SKM-1 treated with dmso at 0.1 percent for 144 hours (cell line): ENCODE results near the gene CPA4.

ENCODE experiments used
- DNase-seq: peaks from one replicate; lab custom pipeline; 2025; ENCODE audit not compliant: unreplicated experiment; lab: John Stamatoyannopoulos, UW

Gene CPA4

DNA sequence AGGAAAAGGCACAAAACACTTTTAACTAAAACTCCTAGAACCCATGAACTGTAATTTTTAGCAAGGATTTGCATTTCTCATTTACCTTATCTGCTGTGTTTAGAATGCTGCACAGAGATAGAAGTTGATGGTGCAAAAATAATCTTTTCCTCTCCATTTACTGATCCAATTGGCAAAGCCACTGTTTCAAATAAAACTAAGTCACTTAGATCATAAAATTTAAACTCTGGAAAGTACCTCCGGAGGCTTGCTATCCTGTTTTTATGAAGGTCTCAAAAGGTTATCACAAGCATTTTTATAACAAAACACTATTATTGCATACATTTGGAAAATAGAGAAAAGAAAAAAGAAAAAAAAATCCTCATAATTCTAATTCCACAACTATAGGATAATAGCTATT is 18.7 kb upstream of the CPA4 start:
- DNase-seq: no peak

DNA sequence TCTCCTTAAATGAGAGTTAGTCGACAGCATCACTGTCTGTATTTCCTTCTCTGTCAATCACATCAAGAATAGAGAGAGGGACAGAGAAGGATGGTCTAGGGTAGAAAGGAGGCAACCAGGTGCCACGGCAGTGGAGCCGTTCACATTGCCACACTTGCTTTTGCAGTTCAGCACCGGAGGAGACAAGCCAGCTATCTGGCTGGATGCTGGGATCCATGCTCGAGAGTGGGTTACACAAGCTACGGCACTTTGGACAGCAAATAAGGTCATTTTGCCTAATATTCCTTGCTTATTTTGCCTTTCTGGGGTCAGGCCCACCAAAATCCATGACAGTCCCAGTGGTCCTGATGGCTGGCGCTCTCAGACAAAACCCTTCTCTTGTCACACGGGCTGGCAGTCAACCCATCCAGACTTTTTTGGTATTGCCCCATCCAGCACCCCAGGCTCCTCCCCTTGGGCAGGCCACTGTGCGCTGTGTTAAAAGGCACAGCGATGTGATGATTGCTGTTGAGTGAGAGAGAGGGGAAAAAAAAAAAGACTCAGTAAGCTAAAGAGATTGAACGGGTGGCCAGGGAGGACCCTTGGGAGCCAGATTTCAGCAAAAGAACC is 17.9 kb upstream of the CPA4 start:
- no peak for DNase-seq

DNA sequence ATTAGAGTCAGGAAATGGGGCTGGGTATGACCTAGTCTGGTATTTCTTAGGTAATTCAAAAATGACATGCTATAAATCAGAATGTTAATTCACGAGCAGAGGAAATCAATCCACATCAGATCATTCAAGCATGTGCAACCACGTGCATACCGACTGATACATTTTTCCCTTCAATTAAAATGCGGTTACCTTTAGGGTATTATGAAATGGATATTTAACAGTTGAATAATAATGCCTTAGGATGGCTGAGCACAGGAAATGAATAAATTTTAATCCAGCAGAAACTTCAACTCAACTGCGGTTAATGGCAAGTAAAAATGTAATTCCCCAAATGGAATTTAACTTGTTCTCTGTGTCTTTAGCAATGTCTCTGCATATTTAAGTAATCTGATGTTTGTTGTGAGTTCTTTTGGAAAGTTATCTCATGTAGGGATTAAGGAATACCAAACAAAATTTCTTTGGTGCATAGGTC is 17.1 kb upstream of the CPA4 start:
- DNase-seq: no peak

DNA sequence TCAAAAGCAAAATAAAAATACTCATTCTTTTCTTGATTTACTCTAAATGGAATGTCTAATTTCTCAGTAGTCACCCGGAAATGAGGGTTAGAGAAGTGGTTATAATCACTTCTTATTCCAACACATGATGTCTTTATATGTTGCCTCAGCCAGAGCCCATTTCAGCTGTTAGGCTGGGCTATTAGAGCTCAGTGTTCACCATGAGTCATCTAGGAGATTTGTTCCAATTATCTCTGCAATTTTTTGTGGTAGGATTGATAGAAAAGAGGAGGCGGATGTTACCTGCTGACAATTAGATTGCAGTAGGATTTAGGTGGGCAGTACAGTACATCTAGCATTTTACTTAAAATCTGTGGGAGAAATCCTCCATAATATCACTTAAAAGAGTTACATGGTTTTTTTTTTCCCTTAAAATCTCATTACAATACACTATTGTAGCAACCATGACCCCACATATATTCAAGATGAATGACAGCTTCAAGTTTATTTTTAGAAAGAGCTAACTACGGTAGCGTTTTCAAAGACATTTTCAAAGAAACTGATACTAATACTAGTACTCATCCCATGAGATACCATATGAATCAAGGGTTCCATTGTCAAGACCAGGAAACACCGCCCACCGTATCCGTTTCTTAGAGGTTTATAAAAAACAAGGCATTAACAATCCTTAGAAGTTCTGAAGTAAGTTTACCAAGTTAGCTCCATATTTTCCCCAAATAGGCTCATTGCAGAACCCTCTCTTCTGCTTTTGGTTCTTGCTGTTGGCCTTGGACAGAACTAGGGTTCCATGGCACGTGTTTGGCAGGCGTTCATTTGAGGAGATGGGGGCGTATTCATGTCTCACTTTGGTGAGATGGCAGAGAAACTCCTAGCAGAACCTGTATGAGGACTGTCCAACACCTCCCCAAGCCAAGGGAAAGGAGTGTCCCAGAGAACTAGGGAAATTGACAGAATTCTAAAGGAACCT is 15.9 kb upstream of the CPA4 start:
- no peak for DNase-seq

DNA sequence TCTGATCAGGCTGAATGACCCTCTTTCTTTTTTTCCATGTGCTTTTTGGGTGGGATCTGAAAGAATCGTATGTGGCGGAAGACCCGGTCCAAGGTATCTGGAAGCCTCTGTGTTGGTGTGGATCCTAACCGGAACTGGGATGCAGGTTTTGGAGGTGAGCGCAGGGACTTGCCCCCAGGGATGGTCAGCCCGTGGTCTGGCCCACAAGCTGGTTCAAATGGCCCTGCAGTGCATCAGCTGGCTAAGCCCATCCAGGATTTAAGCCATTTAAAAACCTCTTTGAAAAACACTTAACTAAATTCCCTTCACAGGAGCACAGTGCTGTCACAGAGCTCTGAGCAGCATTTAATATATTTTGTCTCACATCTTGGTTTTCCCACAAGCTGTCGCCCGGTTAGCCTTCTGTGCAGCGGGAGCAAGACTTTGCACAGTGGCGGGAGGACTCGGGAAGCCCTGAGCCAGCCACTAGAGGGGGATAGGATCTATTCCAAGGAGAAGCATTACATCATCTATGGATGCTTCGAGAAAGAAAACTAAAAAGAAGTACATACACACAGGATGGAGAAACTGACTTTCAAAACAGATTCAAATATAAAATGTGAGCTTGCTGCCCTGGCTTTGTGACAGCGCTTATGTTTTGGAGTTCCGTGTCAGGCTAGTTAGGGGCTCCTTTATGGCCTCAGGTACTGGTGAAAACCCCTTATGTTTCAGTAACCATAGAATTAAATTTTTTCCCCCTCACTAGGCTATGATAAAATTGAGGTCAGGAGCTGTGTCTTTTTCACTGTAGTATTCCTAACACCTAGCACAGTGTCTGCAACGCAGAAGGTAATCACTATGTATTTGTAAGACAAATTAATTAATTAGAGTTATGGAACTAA is 15.0 kb upstream of the CPA4 start:
- DNase-seq: no peak

DNA sequence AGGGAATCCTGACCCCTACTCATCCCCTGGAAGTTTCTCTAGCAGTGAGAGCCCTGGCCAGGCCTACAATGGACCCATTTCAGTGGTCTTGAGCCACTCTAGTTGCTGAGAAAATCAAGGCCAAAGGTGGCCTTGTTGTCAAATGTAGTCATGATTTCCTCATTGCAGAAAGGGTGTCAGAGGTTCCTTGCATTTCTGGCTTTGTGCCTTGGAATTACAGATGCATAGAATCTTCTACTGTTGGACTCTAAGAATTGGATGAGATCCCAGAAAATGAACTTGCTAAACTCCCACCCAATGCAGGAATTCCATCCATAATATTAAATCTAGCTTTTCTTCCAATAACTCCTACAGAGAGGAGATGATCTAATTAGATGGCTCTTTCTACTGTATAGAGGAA is 14.1 kb upstream of the CPA4 start:
- no peak for DNase-seq

DNA sequence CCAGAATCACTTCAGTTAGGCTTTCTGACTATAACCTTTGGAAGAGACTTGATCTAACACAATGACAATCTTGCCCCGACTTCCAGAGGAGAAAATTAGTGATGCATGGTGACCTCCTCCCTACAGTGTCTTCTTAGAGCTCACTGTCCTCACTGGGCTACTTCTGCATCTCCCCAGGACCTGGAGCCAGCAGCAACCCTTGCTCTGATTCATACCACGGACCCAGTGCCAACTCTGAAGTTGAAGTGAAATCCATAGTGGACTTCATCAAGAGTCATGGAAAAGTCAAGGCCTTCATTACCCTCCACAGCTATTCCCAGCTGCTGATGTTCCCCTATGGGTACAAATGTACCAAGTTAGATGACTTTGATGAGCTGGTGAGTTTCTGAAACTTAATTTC is 13.7 kb upstream of the CPA4 start:
- DNase-seq: no peak

DNA sequence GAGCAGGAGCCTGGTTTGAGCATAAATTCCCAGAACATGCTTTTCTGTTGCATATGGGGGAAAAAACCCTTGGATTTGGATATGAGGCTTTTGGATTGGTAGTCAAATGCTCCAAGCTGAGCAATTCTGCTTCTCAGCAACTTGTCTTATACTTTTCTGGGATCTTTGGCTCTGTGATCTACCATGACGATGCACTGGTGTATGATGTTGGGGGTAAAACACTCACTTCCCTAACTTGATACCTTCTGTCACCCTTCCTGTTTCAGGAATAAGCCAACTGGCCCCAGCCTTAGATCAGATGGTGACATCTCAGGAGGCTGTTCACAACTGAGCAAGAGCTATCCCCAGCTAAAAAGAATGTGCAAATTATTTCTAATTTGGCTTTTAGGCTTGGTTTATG is 13.1 kb upstream of the CPA4 start:
- no peak for DNase-seq

DNA sequence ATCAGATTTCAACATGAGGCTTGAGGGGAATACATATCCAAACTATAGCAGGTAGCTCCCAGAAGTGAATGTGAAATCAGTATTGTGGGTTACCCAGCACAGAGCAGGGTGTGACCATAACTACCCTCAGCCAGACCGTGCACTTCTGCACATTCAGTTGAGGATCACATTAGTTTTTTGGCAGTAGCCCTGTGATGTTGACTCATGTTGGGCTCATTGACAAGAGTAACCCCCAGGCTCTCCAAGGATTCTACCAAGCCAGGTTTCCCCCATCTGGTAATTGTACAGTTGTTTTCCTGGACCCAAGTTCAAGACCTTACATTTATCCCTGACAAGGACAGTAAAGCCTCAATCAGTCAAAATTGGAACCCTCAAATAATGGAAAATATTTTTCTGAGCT is 11.7 kb upstream of the CPA4 start:
- DNase-seq: no peak

DNA sequence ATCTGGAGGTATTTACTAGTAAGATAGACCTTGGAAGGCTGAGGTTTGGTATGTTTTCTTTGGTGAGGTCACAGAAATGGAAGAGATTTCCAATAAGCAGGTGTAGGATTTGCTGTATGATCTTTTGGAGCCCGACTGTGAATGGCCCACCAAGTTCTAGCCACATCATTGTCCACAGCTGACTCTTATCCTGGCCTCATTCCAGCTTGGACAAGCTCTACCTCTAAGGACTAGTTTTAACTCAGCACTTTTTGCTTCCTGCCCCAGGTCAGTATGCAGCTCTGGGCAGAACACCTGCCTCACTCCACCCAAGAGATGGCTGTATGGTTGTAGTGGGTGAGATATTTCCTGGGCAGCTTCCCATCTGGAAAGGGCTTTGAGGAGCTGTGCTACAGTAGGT is 6.1 kb upstream of the CPA4 start:
- no peak for DNase-seq

DNA sequence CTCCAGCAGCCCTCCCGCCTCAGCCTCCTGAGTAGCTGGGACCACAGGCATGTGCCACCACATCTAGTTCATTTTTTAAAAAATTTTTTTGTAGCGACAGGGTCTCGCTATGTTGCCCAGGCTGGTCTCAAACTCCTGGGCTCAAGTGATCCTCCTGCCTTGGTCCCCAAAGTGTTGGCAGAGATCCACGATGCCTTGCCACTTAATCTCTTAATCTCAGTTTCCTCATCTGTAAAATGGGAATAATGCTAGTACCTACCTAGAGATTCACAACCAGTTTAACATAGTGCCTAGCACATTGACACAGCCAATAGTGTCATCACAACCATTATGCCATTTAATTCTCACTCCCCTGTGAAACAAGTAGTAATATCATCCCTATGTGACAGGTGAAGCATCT is 4.8 kb upstream of the CPA4 start:
- DNase-seq: no peak

DNA sequence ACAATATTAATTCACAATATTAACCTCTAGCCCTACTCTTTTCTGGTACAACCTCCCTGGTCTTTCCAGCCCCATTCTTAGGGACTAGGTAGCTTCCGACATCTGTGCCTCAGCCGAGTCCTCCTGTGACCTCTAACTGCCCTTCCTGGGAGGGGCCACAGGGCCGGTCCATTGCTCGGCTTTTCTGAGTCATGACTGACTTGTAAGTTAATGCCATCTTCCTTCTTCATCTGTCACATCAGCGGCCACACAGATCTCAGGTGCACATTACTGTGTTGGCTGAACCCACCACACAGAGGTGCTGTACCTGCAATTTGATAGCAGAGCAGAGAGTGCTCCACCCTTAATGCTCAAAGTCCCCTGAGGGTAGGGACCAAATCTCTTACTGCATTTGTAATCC is 4.1 kb upstream of the CPA4 start:
- DNase-seq: no peak

DNA sequence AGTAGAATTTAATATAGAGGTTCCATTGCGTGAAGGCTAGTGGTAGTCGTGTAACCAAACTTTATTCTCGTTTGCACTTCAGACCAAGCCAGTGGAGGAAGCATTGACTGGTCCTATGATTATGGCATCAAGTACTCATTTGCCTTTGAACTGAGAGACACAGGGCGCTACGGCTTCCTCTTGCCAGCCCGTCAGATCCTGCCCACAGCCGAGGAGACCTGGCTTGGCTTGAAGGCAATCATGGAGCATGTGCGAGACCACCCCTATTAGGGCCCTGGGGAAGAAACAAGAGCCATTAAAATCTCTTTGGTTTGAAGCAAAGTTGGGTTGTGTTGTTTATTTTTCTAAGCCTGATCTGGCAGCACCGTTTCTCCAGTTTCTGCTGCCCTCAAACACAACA is 3.5 kb upstream of the CPA4 start:
- no peak for DNase-seq

DNA sequence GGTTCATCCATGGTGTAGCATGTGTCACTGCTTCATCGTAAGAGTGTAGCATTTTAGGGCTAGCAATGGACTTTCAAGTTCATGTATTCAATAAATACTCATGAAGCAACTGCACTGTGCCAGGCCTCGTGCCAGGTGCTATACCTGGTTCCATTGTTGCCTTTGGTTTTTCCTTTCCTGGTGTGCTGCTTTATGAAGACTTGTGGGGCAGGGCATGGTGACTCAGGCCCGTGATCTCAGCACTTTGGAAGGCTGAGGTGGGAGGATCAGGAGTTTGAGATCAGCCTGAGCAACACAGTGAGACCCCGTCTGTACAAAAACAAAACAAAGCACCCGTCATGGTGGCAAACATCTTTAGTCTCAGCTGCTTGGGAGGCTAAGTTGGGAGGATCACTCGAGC is 2.2 kb upstream of the CPA4 start:
- DNase-seq: no peak

DNA sequence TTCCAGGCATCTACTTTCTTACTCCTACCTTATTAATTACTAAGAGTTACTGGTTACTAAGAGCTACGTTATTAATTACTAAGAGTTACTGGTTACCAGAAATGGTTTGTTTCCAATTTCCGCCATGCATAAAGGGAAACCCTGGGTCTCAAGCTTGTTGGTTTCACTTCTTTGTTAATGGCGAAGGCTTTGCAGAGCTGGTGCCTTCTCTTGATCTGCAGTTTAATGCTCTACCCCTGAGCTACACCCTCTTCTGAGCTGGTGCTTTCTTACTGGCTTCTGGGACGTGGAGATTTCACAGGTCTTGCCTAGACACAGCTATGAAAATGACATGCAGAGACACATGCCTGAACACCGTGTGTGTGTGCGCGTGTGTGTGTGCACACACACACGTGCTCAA is 560 bp downstream of the CPA4 start:
- no peak for DNase-seq

DNA sequence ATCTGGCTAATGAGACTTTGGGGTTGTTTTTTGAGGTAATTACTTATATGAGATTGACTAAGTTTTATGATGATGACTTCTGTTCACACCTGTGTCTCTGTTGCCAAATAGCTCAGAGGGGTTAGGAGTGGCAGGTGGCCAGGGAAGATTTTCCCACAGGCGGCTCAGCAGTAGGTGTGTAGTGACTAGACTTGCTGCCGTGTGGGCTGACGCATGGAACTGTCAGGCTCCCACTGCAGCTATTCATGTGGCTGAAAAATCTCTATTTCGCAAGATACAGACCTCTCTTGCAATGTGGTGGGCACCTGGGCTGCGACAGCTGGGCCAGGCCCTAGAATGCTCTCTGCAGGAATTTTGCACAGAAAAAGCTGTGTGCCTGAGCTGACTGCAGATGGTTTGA is 1.4 kb downstream of the CPA4 start:
- no peak for DNase-seq

DNA sequence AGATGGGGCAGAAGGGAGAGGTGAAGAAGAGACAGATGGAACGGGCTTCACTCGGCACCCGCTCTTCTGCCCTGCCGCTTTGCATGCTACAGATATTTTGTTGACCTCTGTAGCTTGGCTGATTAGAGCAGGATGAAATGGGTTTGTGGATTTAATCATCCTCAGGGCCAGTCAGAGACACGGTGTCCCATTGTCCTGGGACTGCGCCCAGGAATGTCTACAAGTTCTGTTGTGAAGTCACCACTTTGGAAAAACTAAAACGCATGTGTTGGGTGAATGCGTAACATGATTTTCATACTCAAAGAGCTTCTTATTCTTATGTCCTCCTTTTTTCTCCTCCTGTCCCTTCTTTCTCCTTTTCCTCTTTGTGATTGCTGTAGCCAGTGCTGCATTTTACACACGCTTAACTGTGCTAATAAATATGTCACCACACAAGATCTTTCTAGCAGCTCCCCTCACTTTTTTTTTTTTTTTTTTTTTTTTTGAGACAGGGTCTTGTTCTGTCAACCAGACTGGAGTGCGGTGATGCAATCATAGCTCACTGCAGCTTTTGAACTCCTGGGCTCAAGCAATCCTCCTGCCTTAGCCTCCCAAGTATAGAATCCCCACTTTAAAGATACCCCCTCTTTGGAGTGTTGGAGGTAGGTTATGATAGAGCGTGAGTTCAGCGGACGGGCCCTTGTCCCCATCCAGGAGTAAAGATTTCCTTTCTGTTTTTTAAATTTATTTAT is 3.4 kb downstream of the CPA4 start:
- no peak for DNase-seq

DNA sequence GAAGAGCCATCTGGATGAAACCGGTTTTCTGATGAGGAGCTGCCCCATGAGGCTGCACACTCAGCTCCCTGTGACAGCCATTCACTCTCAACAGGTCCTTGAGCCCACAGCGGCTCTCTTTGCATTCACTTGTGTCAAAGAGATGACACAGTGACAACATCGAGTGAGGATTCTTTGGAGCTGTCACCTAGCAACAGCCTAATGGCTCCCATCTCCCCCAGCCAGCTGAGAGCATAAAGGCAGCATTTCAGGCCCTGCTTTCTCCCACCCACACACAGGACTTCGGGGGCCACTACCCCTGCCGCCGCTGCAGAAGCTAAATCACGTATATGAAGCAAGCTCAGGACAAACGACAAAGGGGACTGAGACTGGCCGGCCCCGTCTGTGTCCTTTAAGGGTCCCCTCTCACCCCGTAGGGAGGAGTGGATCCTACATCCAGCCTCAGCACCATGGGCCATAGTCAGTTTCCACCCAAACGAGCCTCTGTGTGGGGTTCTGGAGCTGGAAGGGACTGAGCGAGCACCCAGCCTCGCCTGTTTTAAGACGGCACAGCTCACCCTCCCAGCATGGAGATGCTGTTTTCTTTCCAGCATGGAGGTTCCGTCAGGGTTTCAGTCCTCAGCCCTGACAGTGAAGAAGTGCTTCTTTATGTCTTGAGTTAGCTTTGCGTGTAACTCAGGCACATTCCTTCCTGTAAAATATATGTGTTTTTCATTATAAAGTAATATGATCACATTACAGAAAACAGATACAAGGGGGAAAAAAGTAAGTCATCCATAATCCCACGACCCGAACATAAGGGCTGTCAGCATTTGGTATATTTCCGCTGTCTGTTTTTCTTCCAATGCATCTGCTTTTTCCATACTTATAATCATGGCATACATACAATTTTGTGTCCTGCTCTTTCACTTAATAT is 4.9 kb downstream of the CPA4 start:
- DNase-seq: no peak

DNA sequence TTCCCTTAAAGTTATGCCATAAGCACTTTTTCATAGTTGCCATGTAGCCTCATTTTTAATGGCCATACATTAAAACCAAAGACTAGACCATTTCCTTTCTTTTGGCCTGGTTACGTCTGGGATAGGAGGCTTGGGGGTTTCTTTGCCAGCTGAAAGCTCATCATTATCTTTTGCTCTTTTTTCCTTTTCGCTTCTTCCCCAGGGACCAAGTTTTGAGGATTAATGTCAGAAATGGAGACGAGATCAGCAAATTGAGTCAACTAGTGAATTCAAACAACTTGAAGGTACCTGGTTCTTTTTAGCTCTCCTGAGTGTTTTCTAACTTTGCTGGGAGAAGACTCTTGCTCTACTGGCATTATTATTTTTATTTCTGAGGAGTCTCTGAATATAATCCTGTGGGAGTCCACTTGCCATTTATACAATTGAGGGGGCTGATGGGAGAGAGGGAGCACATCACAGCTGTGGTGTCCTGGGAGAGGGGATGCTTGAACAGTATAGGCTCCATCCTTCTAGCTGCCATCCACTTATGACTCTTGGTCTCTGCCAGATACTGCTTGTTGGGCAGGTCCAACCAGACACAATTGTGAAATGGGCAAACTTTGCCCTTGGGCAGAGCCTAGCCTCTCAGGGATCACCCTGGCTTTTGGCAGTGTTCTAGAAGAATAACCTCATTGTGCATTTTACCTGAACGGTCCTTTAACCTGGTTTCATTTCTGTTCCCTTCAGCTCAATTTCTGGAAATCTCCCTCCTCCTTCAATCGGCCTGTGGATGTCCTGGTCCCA is 5.8 kb downstream of the CPA4 start:
- DNase-seq: no peak
